Left lung (tissue), 10 donors: ENCODE measurements around the gene CYP1B1. TPM values are rescaled to one million over a fixed set of nuclear protein-coding genes. Genes with fewer than 3 reads are reported as not detected.

Experiments
- ATAC-seq: fragments of 200-7000 bp; cut with Tn5 transposase; one replicate; pipeline ENCODE4 v1.9.1; 2020; ENCODE audit warnings: moderate library complexity
- DNase-seq, 4 donors: peaks; one replicate each; pipeline ENCODE4 v3.0.0-alpha.2; 2013 to 2020
- H3K27ac ChIP-seq, 2 donors: fragments of 200-600 bp; sonication (generic) in 1 of 2; one replicate each; pipeline versions ENCODE4 v1.5.0 to v1.8.0; 2020 to 2021
- H3K27me3 ChIP-seq, 2 donors: fragments of 200-600 bp; sonication (generic) in 1 of 2; one replicate each; pipeline versions ENCODE4 v1.5.0 to v1.8.0; 2020 to 2021
- H3K36me3 ChIP-seq, 2 donors: fragments of 200-600 bp; sonication (generic) in 1 of 2; one replicate each; pipeline versions ENCODE4 v1.5.0 to v1.8.0; 2020 to 2021
- H3K4me1 ChIP-seq, 2 donors: fragments of 200-600 bp; one replicate each; pipeline ENCODE4 v1.8.0; 2021
- H3K4me3 ChIP-seq, 2 donors: fragments of 200-600 bp; sonication (generic) in 1 of 2; one replicate each; pipeline versions ENCODE4 v1.5.0 to v1.8.0; 2020 to 2021; ENCODE audit warnings: mild to moderate bottlenecking in 1 of 2
- H3K9me3 ChIP-seq, 2 donors: fragments of 200-600 bp; sonication (generic) in 1 of 2; one replicate each; pipeline versions ENCODE4 v1.5.0 to v1.8.0; 2020 to 2021
- intact Hi-C, 2 donors: fragments of 100-400 bp; cut with DNase I; formaldehyde crosslinking; loops; one replicate each; pipeline versions ENCODE4 v1.11.2 to v1.14.2; 2022
- polyA plus RNA-seq, 6 donors: library from polyadenylated mRNA; unstranded; fragments of 120-200 nt; gene quantifications; one replicate each; pipeline ENCODE4 v1.2.1, GENCODE V29; 2013; ENCODE audit not compliant: insufficient read length in 6 of 6
- total RNA-seq, 2 donors: library from RNA; stranded (reverse); fragmentation: NEBNext Ultra II Directional; extraction: Animal tissue kit (Norgen Biotek cat#: 25700); gene quantifications; one replicate each; pipeline ENCODE4 v1.2.1, GENCODE V29; 2021
- TF ChIP-seq, protein P1 (sequence below), 2 donors: fragments of 200-600 bp; sonication (generic) in 1 of 2; IDR thresholded peaks; one replicate each; pipeline versions ENCODE4 v1.5.0 to v1.8.0; 2021; ENCODE audit warnings: antibody characterized with exemption in 2 of 2
- donor health status: DM: no; HTN: yes; CAD: no.
- donor health status: DM: no; HTN: no; CAD: no.

Gene CYP1B1
- total and polyA plus RNA-seq, 8 donors: 1.0 to 155 (median 1.6) TPM

DNA sequence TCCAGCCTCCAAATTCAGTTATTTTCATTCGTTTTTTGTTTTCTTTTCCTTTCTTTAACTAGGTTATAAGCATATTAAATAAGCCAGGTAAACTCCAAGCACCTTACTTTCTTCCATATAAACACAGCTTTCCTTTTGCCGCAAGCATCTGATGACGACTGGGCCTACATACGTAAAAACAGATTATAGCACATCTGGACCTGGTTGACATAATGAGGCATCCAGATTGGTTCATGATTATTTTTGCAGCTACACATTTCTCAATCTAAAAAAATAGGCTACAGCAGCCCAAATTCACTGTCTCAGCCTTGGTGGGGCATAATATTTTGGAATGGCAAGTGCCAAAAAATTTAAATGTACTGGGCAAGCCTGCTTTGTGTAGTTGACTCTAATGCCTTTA, 7.7 kb downstream of the CYP1B1 start:
- ATAC-seq (no peak), DNase-seq (no peak)
- TF ChIP-seq, protein P1, sequence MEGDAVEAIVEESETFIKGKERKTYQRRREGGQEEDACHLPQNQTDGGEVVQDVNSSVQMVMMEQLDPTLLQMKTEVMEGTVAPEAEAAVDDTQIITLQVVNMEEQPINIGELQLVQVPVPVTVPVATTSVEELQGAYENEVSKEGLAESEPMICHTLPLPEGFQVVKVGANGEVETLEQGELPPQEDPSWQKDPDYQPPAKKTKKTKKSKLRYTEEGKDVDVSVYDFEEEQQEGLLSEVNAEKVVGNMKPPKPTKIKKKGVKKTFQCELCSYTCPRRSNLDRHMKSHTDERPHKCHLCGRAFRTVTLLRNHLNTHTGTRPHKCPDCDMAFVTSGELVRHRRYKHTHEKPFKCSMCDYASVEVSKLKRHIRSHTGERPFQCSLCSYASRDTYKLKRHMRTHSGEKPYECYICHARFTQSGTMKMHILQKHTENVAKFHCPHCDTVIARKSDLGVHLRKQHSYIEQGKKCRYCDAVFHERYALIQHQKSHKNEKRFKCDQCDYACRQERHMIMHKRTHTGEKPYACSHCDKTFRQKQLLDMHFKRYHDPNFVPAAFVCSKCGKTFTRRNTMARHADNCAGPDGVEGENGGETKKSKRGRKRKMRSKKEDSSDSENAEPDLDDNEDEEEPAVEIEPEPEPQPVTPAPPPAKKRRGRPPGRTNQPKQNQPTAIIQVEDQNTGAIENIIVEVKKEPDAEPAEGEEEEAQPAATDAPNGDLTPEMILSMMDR (IDR thresholded peaks at IDR 0.05): no peak

DNA sequence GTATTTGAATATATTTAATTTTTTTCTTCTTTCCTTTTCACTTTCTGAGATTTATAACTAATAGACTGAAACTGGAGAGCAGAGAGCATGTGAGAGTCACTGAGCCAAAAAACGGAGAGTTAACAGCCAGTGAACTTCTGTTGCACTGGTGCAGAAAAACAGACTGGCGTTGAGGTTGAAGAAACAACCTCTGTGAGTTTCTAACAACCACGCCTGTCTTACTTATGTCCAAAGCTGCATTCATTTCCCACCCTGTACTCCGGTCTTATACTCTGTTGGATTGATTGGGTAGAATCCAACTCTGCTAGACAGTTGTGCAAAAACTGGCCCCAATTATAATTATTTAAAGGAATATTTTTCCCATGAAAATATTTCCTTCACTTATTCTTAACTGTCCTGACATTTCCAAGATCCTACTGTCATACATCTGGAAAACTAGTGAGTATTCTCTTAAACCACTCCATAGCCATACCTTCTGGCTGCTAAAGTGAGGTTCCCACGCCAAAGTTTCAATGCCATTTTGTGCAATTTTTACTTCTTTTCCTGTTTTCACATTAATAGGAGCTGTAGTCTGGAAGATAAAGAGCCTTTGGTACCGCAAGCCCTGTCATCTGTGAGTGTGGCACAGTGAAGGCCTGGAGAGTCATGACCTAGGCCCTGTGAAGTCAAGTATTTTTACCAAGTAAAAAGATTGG, 9.4 kb downstream of the CYP1B1 start:
- H3K4me3 ChIP-seq: no peak overlapping the region
- H3K4me1 ChIP-seq: peaks cover 0 to 37% of the 10 kb centered on the region in 2 donors
- no peaks in the 10 kb centered on the region for H3K27me3 ChIP-seq
- ATAC-seq: no peak
- H3K36me3 ChIP-seq: peaks cover 0 to 68% of the 10 kb centered on the region in 2 donors
- TF ChIP-seq, protein P1 (IDR thresholded peaks at IDR 0.05): no peak
- no peak overlapping the region for H3K27ac ChIP-seq
- DNase-seq: no peak
- H3K9me3 ChIP-seq: no peaks in the 10 kb centered on the region
- intact Hi-C loops: no loop called here

More for the DNA sequence above, 7.7 kb downstream of the CYP1B1 start:
- no peak overlapping the region for H3K4me3 ChIP-seq
- H3K27ac ChIP-seq: peak overlapping the region in 1 of 2 donors; percentile 7
- H3K27me3 ChIP-seq: peaks cover 0 to 7% of the 10 kb centered on the region in 2 donors
- peaks cover 0 to 48% of the 10 kb centered on the region in 2 donors for H3K4me1 ChIP-seq
- intact Hi-C loops: no loop called here
- H3K9me3 ChIP-seq: no peaks in the 10 kb centered on the region
- H3K36me3 ChIP-seq: peaks cover 0 to 73% of the 10 kb centered on the region in 2 donors

DNA sequence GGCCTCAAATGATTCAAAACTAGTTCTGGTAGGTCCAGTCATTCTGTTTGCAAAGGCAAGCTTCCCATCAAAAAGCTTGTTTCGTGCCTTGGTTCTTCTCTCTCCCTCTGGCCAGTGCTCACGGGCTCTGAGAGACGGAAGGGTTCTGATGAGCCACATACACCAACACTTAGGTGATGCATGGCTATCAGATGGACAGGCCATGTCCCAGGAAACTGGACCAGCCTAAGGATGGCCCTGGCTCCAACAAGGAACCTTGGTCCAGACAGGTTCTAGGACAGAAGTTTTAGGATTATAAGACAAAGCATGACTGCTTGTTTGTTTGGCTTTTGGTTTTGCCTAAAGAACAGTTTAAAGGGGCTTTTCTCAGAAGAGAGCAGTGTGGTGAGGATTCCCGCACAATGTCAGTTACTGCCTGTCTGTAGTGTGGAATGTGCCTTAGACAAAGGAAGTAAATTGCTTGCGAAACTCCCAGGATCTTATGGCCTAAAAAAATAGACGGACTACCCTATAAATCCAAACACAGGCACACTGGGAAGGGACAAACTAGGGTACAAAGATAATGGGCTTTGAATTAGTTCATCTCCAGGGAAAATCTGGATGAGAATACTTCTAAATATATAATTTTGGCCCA, 10.3 kb downstream of the CYP1B1 start:
- intact Hi-C loops: no loop called here
- H3K27ac ChIP-seq: no peak overlapping the region
- no peak for ATAC-seq
- TF ChIP-seq, protein P1 (IDR thresholded peaks at IDR 0.05): no peak
- H3K27me3 ChIP-seq: no peaks in the 10 kb centered on the region
- DNase-seq: no peak
- peaks cover 0 to 60% of the 10 kb centered on the region in 2 donors for H3K36me3 ChIP-seq
- H3K4me1 ChIP-seq: peaks cover 0 to 29% of the 10 kb centered on the region in 2 donors
- no peaks in the 10 kb centered on the region for H3K9me3 ChIP-seq
- H3K4me3 ChIP-seq: no peak overlapping the region

DNA sequence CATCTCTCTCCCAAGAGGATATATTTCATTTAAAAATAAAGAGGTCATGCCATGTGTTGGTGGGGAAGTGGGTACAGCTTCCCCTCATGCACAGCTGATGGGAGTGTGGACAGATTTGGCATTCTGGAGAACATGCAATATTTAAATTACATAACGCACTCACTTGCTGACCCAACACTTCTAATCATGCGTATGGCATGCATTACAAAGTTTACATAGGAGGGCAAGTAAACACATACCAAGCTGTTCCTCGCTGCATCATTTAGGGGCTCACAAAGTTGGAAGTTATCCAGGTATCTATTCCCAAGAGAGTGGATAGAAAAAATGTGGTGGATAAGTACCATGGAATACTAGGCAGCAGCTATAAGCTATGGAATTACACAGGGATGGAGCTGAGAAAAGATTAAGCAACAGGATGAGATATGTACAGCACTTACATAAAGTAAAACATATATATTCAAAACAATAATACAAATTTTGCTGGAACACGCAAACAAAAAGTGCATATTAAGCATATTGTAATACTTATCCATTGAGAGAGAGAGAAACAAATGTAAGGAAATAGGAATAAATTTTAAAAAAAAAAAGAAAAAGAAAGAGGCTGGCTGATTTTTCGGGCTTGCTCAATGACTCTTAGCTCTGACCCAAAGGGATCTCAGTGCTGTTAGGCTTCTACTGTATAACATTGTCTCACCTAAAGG, 11.0 kb downstream of the CYP1B1 start:
- H3K27me3 ChIP-seq: no peaks in the 10 kb centered on the region
- peaks cover 0 to 53% of the 10 kb centered on the region in 2 donors for H3K36me3 ChIP-seq
- no peak overlapping the region for H3K27ac ChIP-seq
- H3K4me3 ChIP-seq: no peak overlapping the region
- DNase-seq (no peak), ATAC-seq (peak; percentile 34)
- no peaks in the 10 kb centered on the region for H3K9me3 ChIP-seq
- TF ChIP-seq, protein P1 (IDR thresholded peaks at IDR 0.05): no peak
- H3K4me1 ChIP-seq: peaks cover 0 to 22% of the 10 kb centered on the region in 2 donors
- intact Hi-C loops: no loop called here
